Stimulated activated CD4-positive, alpha-beta T cell treated with anti-CD3 and anti-CD28 coated beads, Interleukin-4, amount 100 ng/mL, for 4 hours (primary cell): ENCODE data around the gene MFRP.

Experiments
- DNase-seq, 2 experiments: peaks; one replicate each; pipeline ENCODE4 v3.0.0-alpha.2; 2020

MFRP gene

DNA sequence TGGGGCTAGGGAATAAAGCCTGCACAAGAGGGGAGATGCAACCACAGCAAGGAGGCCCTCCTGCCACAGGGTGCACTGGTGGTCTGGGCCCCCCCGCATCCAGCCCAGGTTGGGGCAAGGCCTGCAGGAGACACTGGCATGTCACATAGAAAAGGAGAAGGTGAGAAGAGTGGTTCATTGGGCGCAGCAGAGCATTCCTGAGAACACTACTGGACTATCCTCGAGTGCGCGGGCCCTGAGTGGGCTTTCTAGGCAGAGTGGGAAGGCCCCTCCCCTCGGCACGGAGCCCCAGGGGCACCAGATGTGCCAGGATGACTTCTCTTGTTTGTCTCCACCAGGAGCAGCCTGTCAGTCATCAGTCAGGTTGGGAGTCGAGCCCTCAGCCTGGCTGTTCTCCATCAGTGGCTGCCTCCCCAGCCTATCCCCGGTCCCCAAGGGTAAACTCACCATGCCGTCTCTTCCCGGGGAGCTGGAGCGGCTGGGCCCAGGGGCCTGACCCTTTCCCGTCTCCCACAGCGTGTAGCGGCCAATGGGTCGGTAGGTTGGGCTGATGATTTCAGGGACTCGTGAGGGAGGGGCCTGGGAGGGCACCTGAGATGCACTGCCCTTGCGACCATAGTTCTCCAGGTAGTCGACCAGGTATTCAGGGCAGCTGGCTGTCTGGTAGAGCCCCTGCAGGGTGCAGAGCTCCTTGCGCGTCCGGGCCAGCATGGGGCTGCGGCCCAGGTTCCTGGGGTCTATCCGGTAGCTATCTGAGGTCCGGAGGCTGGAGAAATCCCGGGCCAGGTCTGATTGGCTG is 26.0 kb upstream of the MFRP start:
- no peak for DNase-seq

- no peak for DNase-seq
Measured at GRCh38 chr11:119371778-119372182, 25.3 kb upstream of the MFRP start.

DNA sequence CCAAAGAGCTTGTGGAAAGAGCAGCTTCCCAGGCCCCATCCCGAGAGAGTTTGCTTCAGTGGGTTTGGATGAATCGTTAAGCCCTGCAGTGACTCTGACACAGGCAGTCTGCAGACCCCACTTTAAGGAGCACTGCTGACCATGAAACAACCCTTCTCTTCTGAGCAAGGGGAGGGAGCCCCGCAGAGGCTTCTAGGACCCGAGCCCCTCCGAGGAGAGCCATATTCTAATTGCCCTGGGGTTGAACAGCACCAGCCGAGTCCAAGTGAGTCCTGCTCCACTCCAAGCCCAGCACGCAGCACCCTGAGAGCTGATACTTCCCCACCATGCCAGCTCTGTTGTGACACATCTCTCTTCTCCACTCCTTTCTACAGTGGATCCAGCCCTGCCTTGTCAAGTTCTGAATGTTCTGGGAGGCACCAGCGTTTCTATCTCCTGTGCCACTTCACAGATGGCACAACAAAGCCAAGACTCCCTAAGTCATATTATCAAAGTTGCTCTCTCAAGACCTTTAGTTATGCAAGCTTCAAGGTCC is 24.6 kb upstream of the MFRP start:
- no peak for DNase-seq

DNA sequence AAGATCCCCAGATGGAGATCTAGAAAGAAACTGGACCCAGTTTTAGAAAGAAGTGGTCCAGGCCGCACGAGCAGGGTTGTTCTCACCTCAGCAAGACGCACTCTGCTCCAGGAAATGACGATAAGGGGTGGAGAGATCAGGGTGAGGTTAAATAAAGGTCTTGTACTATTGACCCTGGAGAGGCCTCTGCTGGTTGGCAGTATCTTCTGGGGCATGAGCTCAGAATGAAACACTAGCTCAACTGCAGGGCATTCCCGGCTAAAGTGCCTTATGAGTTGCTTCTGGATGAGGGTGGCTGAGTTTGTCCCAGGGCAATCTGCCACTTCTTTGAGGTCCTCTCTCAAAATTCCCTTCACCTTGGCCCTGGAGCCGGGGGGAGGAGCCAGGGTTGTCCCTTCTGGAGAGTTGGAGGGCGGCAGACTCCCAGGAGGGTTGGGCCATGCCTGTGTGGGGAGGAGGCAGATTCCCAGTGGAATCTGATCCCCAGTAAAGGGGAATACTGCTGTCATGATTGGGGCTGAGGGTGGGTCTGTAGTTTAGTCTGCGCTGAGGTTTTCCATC is 24.1 kb upstream of the MFRP start:
- DNase-seq = no peak

DNA sequence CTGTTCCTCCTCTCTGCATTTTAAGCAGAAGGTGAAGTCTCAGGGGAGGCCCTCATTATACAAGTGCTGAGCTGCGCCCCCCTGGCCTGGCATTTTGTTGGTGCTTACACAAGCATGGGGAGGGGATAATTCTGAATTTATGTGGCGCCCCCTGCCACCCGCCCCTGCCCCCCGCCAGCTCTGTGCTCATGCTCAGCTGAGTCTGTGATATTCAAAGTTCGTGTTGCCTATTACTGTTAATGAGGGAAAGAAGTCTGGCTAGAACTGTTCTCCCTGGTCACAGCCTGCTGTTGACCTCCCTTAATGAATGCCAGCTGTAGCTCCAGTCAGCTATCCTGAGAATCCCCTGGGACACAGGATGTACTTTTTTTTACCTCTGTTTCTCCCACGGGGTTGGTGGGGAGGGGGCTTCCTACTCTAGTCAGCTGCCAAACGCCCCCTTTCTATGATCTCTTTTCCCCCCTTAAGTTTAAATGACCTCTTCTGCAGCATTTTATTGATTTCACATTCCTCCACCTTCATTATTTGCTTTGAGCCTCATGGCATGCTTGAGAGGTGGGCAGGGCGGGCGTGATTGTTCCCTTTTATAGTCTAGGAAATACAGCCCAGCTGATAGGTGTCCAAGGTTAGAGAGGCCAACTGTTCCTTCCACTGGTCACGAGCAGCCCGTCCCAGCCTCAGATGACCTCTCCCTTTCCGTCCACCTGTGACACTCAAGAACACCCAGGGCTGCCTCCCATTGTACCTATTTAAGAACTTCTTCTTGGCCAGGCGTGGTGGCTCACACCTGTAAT is 22.8 kb upstream of the MFRP start:
- no peak for DNase-seq

- no peak for DNase-seq
Measured at GRCh38 chr11:119368121-119369034, 21.9 kb upstream of the MFRP start.

- DNase-seq = no peak
Measured at GRCh38 chr11:119367661-119368120, 21.2 kb upstream of the MFRP start.

- no peak for DNase-seq
Measured at GRCh38 chr11:119366690-119367620, 20.4 kb upstream of the MFRP start.

- no peak for DNase-seq
Measured at GRCh38 chr11:119365071-119365591, 18.6 kb upstream of the MFRP start.

- DNase-seq = peak; percentile 53 to 62
Measured at GRCh38 chr11:119363851-119364590, 17.5 kb upstream of the MFRP start.

DNA sequence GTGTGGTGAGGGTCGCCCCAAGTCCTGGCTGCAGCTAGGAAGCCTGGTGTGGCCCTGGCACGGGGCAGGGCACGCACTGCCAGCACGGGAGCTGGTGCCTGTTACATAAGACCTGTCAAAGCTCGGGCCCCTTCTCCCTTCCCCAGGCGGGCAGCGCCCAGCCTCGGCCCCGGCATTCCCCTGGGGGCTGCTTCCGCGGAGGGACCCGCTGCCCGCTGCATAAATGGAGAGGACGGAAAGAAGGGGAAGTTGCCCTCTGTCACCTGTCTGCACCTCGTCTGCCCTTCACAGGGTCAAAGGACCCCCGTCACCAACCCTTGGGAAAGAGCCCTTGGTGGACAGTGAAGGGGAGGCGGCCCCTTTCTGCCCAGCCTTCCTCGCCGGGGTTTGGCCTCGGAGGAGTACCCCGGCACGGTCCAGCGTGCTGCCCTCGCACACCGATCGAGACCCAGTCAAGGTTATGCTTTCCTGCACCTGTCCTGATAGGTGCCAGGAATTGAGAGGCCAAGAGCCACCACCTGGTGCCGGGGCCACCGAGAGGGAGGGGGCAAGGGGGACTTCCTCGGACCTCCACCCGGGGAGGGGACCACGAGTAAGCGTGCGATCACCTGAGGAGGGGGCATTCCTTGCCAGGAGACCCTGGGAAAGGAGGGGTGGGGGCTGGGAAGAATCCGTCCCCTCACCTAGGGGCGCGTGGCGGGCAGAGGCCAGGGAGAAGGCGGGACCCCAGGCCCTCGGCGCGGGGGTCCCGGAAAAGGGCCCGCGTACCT is 16.8 kb upstream of the MFRP start:
- no peak for DNase-seq

GRCh38 chr11:119362741-119363080 is 16.2 kb upstream of the MFRP start:
- no peak for DNase-seq

GRCh38 chr11:119361941-119362725 is 15.6 kb upstream of the MFRP start:
- no peak for DNase-seq

- DNase-seq = peak; percentile 19 to 28
Measured at GRCh38 chr11:119361056-119361787, 14.7 kb upstream of the MFRP start.

- no peak for DNase-seq
Measured at GRCh38 chr11:119359365-119360214, 13.1 kb upstream of the MFRP start.

DNA sequence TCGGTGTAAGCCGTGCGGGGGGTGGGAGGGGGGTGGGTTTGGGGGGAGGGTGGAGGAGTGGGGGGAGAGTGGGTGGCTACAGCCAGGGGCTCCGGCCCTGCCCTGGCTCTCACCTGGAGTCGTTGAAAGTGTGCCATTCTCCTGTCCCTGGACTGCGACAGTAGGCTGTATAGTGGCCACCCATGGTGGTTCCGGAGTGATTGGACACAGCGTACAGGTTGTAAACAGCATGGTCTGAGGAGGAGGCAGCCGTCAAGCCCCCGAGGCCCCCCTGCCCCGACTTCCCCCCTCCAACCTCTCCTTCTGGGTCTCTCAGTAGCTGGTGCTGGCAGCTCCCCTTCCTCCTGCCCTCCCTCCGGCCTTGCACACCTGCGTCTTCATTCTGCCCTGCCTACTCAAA is 10.6 kb upstream of the MFRP start:
- no peak for DNase-seq
